HEK293T (cell line): Measurements from ENCODE around the gene SNHG17.

Experiments
- BHLHE40 ChIP-seq: fragments of 450-650 bp; IDR thresholded peaks from 2 replicates; pipeline ENCODE4 v1.6.1; 2016; ENCODE audit warnings: mild to moderate bottlenecking, moderate library complexity, borderline replicate concordance
- CTBP1 ChIP-seq: fragments of 450-650 bp; IDR thresholded peaks from 2 replicates; pipeline ENCODE4 v1.6.1; 2016; ENCODE audit warnings: borderline replicate concordance
- ELF4 ChIP-seq: fragments of 450-650 bp; IDR thresholded peaks from 2 replicates; pipeline ENCODE4 v1.6.1; 2017; ENCODE audit warnings: antibody characterized with exemption
- FOXA1 ChIP-seq: fragments of 450-650 bp; IDR thresholded peaks from 2 replicates; pipeline ENCODE4 v1.6.1; 2016; ENCODE audit warnings: mild to moderate bottlenecking
- FOXM1 ChIP-seq: fragments of 450-650 bp; IDR thresholded peaks from 2 replicates; pipeline ENCODE4 v1.6.1; 2017; ENCODE audit warnings: mild to moderate bottlenecking, borderline replicate concordance
- NFRKB ChIP-seq: fragments of 450-650 bp; IDR thresholded peaks from 2 replicates; pipeline ENCODE4 v1.6.1; 2016; ENCODE audit warnings: mild to moderate bottlenecking, moderate library complexity
- SP1 ChIP-seq: fragments of 450-650 bp; IDR thresholded peaks from 2 replicates; pipeline ENCODE4 v1.6.1; 2017

GRCh38 chr20:38429301-38429700 is 5.8 kb downstream of the SNHG17 start:
- TF ChIP-seq FOXA1 (no peak), SP1 (no peak), FOXM1 (no peak), BHLHE40 (no peak), CTBP1 (no peak), ELF4 (no peak), NFRKB (no peak)
